ENCODE data around the gene ZNF273. TPM values are rescaled to one million over a fixed set of nuclear protein-coding genes. Genes with fewer than 3 reads are reported as not detected.

ZNF273 gene
- total and polyA plus RNA-seq, 4 donors = 3.0 to 15.7 (median 8.7) TPM

DNA sequence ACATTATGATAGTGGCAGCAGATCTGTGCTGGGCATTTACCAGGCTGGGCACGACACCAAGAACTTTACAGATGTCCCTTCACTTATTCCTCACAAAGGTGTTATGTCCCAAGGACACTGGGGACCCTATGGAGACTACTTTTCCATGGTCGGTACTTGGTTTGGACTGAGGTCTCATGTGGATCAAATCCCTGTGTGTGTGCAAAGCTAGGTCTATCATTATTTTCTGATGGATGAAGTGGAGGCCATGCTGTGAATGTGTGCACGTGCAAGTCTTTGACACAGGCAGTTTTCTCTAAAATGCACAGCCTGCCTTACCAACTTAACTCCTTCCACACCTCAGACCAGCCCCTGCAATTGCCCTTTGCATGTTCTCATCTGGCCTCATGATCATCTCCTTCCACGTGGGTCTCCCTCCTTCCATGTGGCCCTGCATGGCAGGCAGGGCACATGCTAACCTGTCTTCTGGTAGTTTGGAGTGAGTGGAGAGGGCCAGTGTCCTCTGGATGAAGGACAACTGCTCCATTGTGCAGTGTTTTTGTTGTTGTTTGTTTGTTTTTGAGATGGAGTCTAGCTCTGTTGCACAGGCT lies 16.0 kb upstream of the ZNF273 start:
- Histone ChIP-seq H3K4me1 (ENCODE audit: control insufficient read depth in 5 of 5, insufficient read depth in 5 of 5, low read length in 5 of 5) (peaks cover 0 to 17% (median 0%) of the 10 kb centered on the region in 5 donors), H3K36me3 (ENCODE audit: control insufficient read depth in 4 of 4, insufficient read depth in 4 of 4, low read length in 4 of 4) (no peaks in the 10 kb centered on the region), H3K9me3 (ENCODE audit: control insufficient read depth in 4 of 4, insufficient read depth in 3 of 4, low read length in 3 of 4) (peaks cover 0 to 8% (median 0%) of the 10 kb centered on the region in 4 donors), H3K9ac (ENCODE audit: insufficient read depth in 1 of 2, low read length in 2 of 2) (no peak overlapping the region), H3K4me3 (no peak overlapping the region), H3K27me3 (ENCODE audit: control insufficient read depth in 3 of 3, insufficient read depth in 3 of 3, low read length in 2 of 3) (peaks cover 0 to 55% (median 34%) of the 10 kb centered on the region in 3 donors), H3K27ac (ENCODE audit: low read depth in 1 of 2, low read length in 1 of 2) (no peak overlapping the region)
- ATAC-seq (ENCODE audit: insufficient read depth, low FRiP score) (no peak), DNase-seq (no peak)
- TF ChIP-seq, protein P1, sequence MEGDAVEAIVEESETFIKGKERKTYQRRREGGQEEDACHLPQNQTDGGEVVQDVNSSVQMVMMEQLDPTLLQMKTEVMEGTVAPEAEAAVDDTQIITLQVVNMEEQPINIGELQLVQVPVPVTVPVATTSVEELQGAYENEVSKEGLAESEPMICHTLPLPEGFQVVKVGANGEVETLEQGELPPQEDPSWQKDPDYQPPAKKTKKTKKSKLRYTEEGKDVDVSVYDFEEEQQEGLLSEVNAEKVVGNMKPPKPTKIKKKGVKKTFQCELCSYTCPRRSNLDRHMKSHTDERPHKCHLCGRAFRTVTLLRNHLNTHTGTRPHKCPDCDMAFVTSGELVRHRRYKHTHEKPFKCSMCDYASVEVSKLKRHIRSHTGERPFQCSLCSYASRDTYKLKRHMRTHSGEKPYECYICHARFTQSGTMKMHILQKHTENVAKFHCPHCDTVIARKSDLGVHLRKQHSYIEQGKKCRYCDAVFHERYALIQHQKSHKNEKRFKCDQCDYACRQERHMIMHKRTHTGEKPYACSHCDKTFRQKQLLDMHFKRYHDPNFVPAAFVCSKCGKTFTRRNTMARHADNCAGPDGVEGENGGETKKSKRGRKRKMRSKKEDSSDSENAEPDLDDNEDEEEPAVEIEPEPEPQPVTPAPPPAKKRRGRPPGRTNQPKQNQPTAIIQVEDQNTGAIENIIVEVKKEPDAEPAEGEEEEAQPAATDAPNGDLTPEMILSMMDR (IDR thresholded peaks at IDR 0.05; ENCODE audit: control extremely low read depth, extremely low read depth) = no peak
- WGBS, 2 donors = 82% methylated on average over 4 of the region's 4 CpGs

DNA sequence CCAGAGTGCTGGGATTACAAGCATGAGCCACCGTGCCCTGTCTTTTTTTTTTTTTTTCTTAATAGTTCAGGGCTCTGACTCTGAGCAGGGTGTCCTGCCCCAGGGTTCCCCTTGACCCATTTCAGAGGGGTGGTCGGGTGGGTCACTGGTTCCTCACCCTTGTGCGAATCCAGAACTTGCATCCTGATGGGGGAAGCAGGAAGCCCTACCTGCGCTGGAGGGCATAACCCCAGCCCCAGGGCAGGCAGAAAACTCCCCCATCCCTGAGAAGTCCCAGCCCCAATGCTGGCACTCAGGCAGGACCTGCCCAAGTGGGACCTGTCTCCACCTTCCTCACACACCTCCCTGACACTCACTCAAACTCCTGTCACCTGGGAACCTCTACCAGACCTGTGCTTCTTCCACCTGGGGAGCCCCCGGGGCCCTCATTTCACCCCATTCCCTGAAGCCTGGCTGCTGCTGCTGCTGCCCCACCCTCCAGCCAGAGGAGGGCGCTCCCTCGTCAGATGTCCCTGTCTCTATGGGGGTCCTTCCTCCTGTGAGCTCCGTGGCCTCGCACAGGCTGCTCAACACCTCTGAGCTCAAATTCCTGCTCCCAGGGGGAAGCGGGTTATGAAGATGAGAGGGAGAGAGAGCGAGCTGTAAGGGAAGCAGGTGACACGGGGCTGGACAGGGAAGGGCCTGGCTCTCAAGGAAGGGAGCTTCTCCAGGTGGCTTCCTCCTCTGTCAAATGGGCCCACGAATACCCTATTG lies 15.1 kb upstream of the ZNF273 start:
- TF ChIP-seq, protein P1 (IDR thresholded peaks at IDR 0.05; ENCODE audit: control extremely low read depth, extremely low read depth) = peak; percentile 3
- no peaks in the 10 kb centered on the region for H3K36me3 ChIP-seq (ENCODE audit: control insufficient read depth in 4 of 4, insufficient read depth in 4 of 4, low read length in 4 of 4)
- H3K4me1 ChIP-seq (ENCODE audit: control insufficient read depth in 5 of 5, insufficient read depth in 5 of 5, low read length in 5 of 5) = peaks cover 0 to 17% (median 0%) of the 10 kb centered on the region in 5 donors
- H3K9ac ChIP-seq (ENCODE audit: insufficient read depth in 1 of 2, low read length in 2 of 2) = no peak overlapping the region
- 12 to 20% methylated on average over 12 to 13 of the region's 13 CpGs for WGBS, 2 donors
- DNase-seq (peak in 1 of 3 donors; percentile 29), ATAC-seq (ENCODE audit: insufficient read depth, low FRiP score) (peak; percentile 54)
- H3K27me3 ChIP-seq (ENCODE audit: control insufficient read depth in 3 of 3, insufficient read depth in 3 of 3, low read length in 2 of 3) = peaks cover 0 to 52% (median 37%) of the 10 kb centered on the region in 3 donors
- no peak overlapping the region for H3K4me3 ChIP-seq
- H3K9me3 ChIP-seq (ENCODE audit: control insufficient read depth in 4 of 4, insufficient read depth in 3 of 4, low read length in 3 of 4) = peaks cover 0 to 2% (median 0%) of the 10 kb centered on the region in 4 donors
- H3K27ac ChIP-seq (ENCODE audit: low read depth in 1 of 2, low read length in 1 of 2) = no peak overlapping the region

DNA sequence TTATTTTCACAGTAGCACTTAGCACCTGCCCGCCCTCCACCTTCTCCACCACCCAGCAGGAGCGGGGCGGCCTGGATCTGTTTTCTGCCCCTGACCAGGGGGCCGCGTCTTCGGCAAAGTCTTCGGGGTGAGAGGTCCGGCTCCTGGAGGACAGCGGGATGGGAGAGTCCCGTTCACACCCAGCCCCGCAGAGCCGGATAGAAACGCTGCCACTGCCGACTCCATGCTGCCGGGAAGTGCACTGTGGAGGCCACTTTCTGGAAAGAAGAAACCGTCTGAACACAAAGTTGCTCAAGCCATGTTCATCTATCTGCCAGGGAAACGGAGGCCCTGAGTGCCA lies 14.5 kb upstream of the ZNF273 start:
- peak in 2 of 3 donors; percentile 16 to 21 for DNase-seq

More for the DNA sequence above, 14.5 kb upstream of the ZNF273 start:
- H3K27me3 ChIP-seq (ENCODE audit: control insufficient read depth in 3 of 3, insufficient read depth in 3 of 3, low read length in 2 of 3) = peaks cover 0 to 54% (median 37%) of the 10 kb centered on the region in 3 donors
- peaks cover 0 to 17% (median 0%) of the 10 kb centered on the region in 5 donors for H3K4me1 ChIP-seq (ENCODE audit: control insufficient read depth in 5 of 5, insufficient read depth in 5 of 5, low read length in 5 of 5)
- 3% methylated on average over 17 of the region's 17 CpGs for WGBS, 2 donors
- no peak overlapping the region for H3K9ac ChIP-seq (ENCODE audit: insufficient read depth in 1 of 2, low read length in 2 of 2)
- peak overlapping the region; percentile 36 for H3K4me3 ChIP-seq
- no peak for ATAC-seq (ENCODE audit: insufficient read depth, low FRiP score)
- no peak overlapping the region for H3K27ac ChIP-seq (ENCODE audit: low read depth in 1 of 2, low read length in 1 of 2)
- TF ChIP-seq, protein P1 (IDR thresholded peaks at IDR 0.05; ENCODE audit: control extremely low read depth, extremely low read depth) = no peak
- H3K9me3 ChIP-seq (ENCODE audit: control insufficient read depth in 4 of 4, insufficient read depth in 3 of 4, low read length in 3 of 4) = no peaks in the 10 kb centered on the region
- no peaks in the 10 kb centered on the region for H3K36me3 ChIP-seq (ENCODE audit: control insufficient read depth in 4 of 4, insufficient read depth in 4 of 4, low read length in 4 of 4)
